H54 (cell line): ENCODE measurements around the gene OR4F17.
"Not testable (repeated sequence)": the region's sequence is repeated elsewhere in the genome, so short reads cannot be mapped to it uniquely, and the experiment has no call there.

Source experiments
- DNase-seq: peaks from one replicate; pipeline ENCODE4 v3.0.0; 2011; ENCODE audit warnings: low spot score, mixed read lengths; ENCODE audit not compliant: insufficient read length
- FAIRE-seq: peaks from 3 replicates; lab custom pipeline; 2011; peaks lifted over from hg19 to GRCh38; lab: Jason Lieb, UNC

The OR4F17 gene, protein sequence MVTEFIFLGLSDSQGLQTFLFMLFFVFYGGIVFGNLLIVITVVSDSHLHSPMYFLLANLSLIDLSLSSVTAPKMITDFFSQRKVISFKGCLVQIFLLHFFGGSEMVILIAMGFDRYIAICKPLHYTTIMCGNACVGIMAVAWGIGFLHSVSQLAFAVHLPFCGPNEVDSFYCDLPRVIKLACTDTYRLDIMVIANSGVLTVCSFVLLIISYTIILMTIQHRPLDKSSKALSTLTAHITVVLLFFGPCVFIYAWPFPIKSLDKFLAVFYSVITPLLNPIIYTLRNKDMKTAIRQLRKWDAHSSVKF

GRCh38 chr19:106804-107203 lies at the start of gene OR4F17:
Gene OR4F17 (plus strand): TSS chr19:107104. CDS start chr19:110679, 3,575 bp downstream.
- not testable (repeated sequence) for FAIRE-seq, DNase-seq

DNA sequence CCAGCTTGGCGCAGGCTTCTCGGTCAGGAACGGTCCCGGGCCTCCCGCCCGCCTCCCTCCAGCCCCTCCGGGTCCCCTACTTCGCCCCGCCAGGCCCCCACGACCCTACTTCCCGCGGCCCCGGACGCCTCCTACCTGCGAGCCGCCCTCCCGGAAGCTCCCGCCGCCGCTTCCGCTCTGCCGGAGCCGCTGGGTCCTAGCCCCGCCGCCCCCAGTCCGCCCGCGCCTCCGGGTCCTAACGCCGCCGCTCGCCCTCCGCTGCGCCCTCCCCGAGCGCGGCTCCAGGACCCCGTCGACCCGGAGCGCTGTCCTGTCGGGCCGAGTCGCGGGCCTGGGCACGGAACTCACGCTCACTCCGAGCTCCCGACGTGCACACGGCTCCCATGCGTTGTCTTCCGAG lies 36.1 kb upstream of the OR4F17 start:
- not testable (repeated sequence) for DNase-seq, FAIRE-seq

DNA sequence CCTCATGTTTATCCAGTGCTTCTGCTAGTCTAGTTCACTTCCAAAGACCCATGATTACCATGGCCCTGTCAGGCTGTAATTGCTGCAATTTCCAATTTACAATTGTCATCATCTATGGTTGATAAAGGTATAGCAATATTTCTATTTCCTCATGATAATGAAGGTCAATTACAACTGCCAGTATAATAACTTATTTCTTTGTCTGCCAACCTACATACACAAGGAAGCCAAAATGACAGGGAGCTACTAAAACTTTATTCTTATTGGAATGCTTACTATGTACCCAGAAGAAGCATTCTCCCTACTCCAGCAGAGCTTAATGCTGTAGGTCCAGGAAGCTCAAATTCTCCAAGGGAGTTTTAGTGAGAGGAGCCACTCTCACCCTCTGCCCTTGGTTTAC lies 24.0 kb upstream of the OR4F17 start:
- not testable (repeated sequence) for FAIRE-seq

DNA sequence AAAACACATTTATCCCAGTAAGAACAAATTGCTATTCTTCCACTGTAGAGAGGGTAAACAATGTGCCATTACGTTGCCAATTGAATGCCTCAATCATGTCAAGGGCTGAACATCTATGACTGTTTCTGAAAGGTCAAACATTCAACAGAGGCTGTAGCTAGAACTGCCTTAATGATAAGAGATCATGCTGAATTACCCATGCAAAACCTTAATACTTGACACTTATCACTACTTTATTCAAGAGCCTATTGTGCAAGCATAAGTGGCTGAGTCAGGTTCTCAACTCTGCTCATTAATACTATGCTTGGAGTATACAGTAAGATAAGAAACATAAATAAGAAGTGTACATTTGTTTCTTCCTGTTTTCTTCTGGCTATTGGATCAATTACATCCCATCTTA lies 23.3 kb upstream of the OR4F17 start:
- not testable (repeated sequence) for DNase-seq, FAIRE-seq

More for the DNA sequence above, 24.0 kb upstream of the OR4F17 start:
- not testable (repeated sequence) for DNase-seq

GRCh38 chr19:90678-91077 lies 16.2 kb upstream of the OR4F17 start:
- not testable (repeated sequence) for DNase-seq, FAIRE-seq

GRCh38 chr19:94794-95193 lies 12.1 kb upstream of the OR4F17 start:
- DNase-seq, FAIRE-seq: not testable (repeated sequence)

GRCh38 chr19:97647-98046 lies 9.3 kb upstream of the OR4F17 start:
- not testable (repeated sequence) for FAIRE-seq

DNA sequence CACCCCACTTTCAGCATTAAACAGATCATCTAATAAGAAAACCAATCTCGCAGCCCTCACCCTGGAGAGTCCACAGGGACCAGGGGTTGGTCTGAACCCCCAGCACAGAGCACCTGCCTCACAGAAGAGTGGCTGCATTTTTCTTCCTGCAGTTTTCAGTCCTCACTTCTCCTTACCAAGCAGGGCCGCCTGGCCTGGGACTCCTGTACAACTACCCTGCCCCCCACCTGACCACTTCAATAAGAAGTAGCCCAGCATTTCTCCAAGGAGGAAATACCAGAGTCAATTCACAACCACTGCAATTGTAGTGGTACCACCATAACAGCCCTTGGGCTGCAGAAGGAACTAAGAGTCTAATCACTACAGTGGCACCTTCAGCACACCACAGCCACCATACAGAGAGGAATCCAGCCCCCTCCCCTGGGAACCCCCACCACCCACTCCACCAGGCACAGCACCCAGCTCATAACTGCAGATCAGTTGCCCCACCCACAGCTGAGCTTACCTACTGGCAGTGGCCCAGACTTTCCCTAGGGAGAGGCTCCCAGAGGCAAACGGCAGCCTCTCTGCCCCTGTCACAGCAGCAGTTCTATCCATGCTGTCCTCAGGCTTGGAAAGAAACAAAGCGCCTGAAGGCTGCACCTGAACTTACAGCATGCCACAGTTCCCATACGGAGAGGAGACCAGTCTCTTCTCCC lies 13.7 kb downstream of the OR4F17 start:
- not testable (repeated sequence) for FAIRE-seq, DNase-seq

More at GRCh38 chr19:97647-98046, 9.3 kb upstream of the OR4F17 start:
- DNase-seq: not testable (repeated sequence)
